Smooth muscle cell (in vitro differentiated cells): ENCODE measurements around the gene DCAKD. TPM values are rescaled to one million over a fixed set of nuclear protein-coding genes. Genes with fewer than 3 reads are reported as not detected.

Experiments used
- DNase-seq: peaks from one replicate; lab custom pipeline; 2025; ENCODE audit not compliant: unreplicated experiment; lab: John Stamatoyannopoulos, UW
- H2AFZ ChIP-seq: fragments of 200-600 bp; sonication (generic); 2 replicates; pipeline ENCODE4 v1.6.0; 2016; ENCODE audit warnings: antibody characterized with exemption, low read depth, mild to moderate bottlenecking
- H3F3A ChIP-seq: fragments of 200-600 bp; sonication (generic); 2 replicates; pipeline ENCODE4 v1.6.0; 2017; ENCODE audit warnings: antibody characterized with exemption, low read depth
- H3K27ac ChIP-seq: fragments of 200-600 bp; sonication (generic); 2 replicates; pipeline ENCODE4 v1.5.1; 2016; ENCODE audit warnings: low read depth, mild to moderate bottlenecking
- H3K27me3 ChIP-seq: fragments of 200-600 bp; sonication (generic); 2 replicates; pipeline ENCODE4 v1.6.1; 2016; ENCODE audit warnings: low read depth, mild to moderate bottlenecking
- H3K36me3 ChIP-seq: fragments of 200-600 bp; sonication (generic); 2 replicates; pipeline ENCODE4 v1.5.1; 2016; ENCODE audit warnings: low read depth
- H3K4me1 ChIP-seq: fragments of 200-600 bp; sonication (generic); 2 replicates; pipeline ENCODE4 v1.5.1; 2016; ENCODE audit warnings: low read depth
- H3K4me2 ChIP-seq: fragments of 200-600 bp; sonication (generic); 2 replicates; pipeline ENCODE4 v1.6.0; 2016; ENCODE audit warnings: mild to moderate bottlenecking
- H3K4me3 ChIP-seq: fragments of 200-600 bp; sonication (generic); 2 replicates; pipeline ENCODE4 v1.5.1; 2016; ENCODE audit warnings: mild to moderate bottlenecking
- H3K79me2 ChIP-seq: fragments of 200-600 bp; sonication (generic); 2 replicates; pipeline ENCODE4 v1.6.0; 2016; ENCODE audit warnings: low read depth, mild to moderate bottlenecking
- H3K9ac ChIP-seq: fragments of 200-600 bp; sonication (generic); 2 replicates; pipeline ENCODE4 v1.6.0; 2016; ENCODE audit warnings: low read depth
- H3K9me3 ChIP-seq: fragments of 200-600 bp; sonication (generic); replicated peaks from 2 replicates; pipeline ENCODE4 v1.5.1; 2016; ENCODE audit warnings: low read depth
- H4K20me1 ChIP-seq: fragments of 200-600 bp; sonication (generic); 2 replicates; pipeline ENCODE4 v1.6.0; 2016; ENCODE audit warnings: low read depth
- WGBS: methylation state at CpG from one replicate; pipeline ENCODE4 v1.1.7; 2016; ENCODE audit warnings: low lambda C conversion rate; 5-methylcytosine and 5-hydroxymethylcytosine counted together
- polyA plus RNA-seq: library from polyadenylated mRNA; unstranded; fragments of >200 nt; fragmentation: Nextera tagmentation; extraction: Ambion mirVana; gene quantifications from 2 replicates; pipeline ENCODE4 v1.2.1, GENCODE V29; 2016
- total RNA-seq: library from RNA; depleted of rRNA; stranded (reverse); fragments of >200 nt; gene quantifications from 2 replicates; pipeline ENCODE4 v1.2.3, GENCODE V29; 2014
- TF ChIP-seq, protein P1 (sequence below): fragments of 200-600 bp; sonication (generic); IDR thresholded peaks from 2 replicates; pipeline ENCODE4 v1.5.1; 2017; ENCODE audit warnings: borderline replicate concordance, mild to moderate bottlenecking, antibody characterized with exemption; ENCODE audit not compliant: insufficient read depth, poor library complexity, severe bottlenecking

Gene DCAKD
- total and polyA plus RNA-seq, 2 experiments from 2014 or later, result 25.7 to 42.3 TPM

DNA sequence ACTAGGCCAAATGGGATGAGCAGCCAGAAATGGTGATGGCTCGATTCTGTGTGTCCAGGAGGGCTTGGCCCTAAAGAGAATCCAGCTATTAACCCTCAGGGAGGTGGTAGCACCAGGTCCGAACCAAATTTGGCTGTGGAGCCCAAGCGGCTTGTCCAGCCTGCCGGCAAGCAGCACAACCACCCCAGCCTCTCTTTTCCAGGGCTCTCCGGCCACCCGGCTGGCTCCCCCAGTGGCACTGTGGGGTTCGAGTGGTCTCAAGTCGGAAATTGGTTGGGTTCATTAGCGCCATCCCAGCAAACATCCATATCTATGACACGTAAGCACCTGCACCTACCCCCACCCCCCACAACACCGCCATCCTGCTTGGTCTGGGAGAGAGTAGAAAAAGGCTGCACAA is 45.5 kb upstream of the DCAKD start:
- H3K4me3 ChIP-seq, result no peak overlapping the region
- H3F3A ChIP-seq, result peaks cover 14% of the 10 kb centered on the region
- DNase-seq, result no peak
- TF ChIP-seq, protein P1, sequence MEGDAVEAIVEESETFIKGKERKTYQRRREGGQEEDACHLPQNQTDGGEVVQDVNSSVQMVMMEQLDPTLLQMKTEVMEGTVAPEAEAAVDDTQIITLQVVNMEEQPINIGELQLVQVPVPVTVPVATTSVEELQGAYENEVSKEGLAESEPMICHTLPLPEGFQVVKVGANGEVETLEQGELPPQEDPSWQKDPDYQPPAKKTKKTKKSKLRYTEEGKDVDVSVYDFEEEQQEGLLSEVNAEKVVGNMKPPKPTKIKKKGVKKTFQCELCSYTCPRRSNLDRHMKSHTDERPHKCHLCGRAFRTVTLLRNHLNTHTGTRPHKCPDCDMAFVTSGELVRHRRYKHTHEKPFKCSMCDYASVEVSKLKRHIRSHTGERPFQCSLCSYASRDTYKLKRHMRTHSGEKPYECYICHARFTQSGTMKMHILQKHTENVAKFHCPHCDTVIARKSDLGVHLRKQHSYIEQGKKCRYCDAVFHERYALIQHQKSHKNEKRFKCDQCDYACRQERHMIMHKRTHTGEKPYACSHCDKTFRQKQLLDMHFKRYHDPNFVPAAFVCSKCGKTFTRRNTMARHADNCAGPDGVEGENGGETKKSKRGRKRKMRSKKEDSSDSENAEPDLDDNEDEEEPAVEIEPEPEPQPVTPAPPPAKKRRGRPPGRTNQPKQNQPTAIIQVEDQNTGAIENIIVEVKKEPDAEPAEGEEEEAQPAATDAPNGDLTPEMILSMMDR, result no peak
- no peaks in the 10 kb centered on the region for H3K79me2 ChIP-seq
- no peaks in the 10 kb centered on the region for H3K27me3 ChIP-seq
- peaks cover 3% of the 10 kb centered on the region for H3K36me3 ChIP-seq
- H4K20me1 ChIP-seq, result no peaks in the 10 kb centered on the region
- H3K4me2 ChIP-seq, result no peak overlapping the region
- WGBS, result 92% methylated on average over 11 of the region's 11 CpGs
- H3K4me1 ChIP-seq, result peaks cover 6% of the 10 kb centered on the region
- H3K9me3 ChIP-seq, result no peaks in the 10 kb centered on the region
- no peak overlapping the region for H3K27ac ChIP-seq
- no peak overlapping the region for H3K9ac ChIP-seq
- no peak overlapping the region for H2AFZ ChIP-seq

DNA sequence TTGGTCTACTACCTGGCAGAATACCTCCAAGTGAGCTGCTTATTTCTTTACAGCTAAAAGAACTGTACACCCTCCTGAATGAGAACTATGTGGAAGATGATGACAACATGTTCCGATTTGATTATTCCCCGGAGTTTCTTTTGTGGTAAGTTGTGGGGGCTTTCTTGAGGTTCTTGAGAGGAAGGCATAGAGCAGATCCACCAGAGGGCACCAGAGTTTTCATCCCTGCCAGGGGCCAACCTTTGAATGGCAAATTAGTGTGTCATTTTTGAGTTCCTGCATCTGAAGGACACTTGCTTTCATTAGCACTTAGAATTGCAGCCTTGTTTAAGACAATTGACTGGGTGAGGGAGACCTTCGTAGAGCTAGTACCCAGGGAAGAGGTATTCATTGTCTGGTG is 44.7 kb upstream of the DCAKD start:
- no peak overlapping the region for H3K9ac ChIP-seq
- no peak for DNase-seq
- TF ChIP-seq, protein P1, result peak; percentile 38
- no peak overlapping the region for H3K4me2 ChIP-seq
- no peak overlapping the region for H3K4me3 ChIP-seq
- 94% methylated on average over 3 of the region's 3 CpGs for WGBS
- H3K27ac ChIP-seq, result no peak overlapping the region
- no peaks in the 10 kb centered on the region for H3K27me3 ChIP-seq
- H3K36me3 ChIP-seq, result peaks cover 3% of the 10 kb centered on the region
- no peaks in the 10 kb centered on the region for H4K20me1 ChIP-seq
- peaks cover 22% of the 10 kb centered on the region for H3F3A ChIP-seq
- H3K9me3 ChIP-seq, result no peaks in the 10 kb centered on the region
- H3K4me1 ChIP-seq, result peaks cover 6% of the 10 kb centered on the region
- no peaks in the 10 kb centered on the region for H3K79me2 ChIP-seq
- H2AFZ ChIP-seq, result no peak overlapping the region

DNA sequence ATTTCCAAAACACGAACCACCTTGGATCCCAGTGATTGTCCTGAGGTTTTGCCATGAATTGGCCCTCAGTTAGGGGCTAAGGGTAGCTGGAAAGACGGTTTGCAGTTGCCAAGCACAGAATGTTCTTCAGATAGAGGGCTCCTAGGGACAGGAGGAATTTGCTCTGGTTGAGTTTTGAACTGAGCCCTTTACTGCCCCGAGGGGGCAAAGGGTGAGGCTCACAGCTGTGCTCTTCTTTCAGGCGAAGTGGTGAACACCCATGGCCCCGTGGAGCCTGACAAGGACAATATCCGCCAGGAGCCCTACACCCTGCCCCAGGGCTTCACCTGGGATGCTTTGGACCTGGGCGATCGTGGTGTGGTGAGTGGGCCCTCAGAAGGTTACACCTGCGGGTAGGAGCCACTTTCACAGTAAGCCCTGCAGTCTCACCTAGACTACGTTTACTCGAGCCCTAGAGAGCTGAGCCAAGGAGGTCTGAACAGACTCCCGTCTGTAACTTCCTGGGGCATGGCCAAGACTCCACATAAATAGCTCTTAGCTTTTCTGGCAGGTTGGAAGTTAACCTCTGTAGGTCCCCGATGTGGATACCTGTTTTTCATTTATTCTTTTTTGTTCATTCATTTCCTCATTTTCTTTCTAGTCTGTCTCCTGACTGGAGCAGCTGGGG is 42.1 kb upstream of the DCAKD start:
- Histone ChIP-seq H2AFZ (no peak overlapping the region), H3K9ac (peak overlapping the region; percentile 86), H3F3A (peaks cover 23% of the 10 kb centered on the region), H3K36me3 (no peaks in the 10 kb centered on the region), H3K4me1 (peaks cover 6% of the 10 kb centered on the region), H3K4me2 (peak overlapping the region; percentile 62), H3K4me3 (no peak overlapping the region), H3K27ac (peak overlapping the region; percentile 97), H4K20me1 (no peaks in the 10 kb centered on the region), H3K79me2 (no peaks in the 10 kb centered on the region), H3K27me3 (no peaks in the 10 kb centered on the region), H3K9me3 (no peaks in the 10 kb centered on the region)
- TF ChIP-seq, protein P1, result no peak
- DNase-seq, result no peak
- WGBS, result 71% methylated on average over 13 of the region's 13 CpGs

DNA sequence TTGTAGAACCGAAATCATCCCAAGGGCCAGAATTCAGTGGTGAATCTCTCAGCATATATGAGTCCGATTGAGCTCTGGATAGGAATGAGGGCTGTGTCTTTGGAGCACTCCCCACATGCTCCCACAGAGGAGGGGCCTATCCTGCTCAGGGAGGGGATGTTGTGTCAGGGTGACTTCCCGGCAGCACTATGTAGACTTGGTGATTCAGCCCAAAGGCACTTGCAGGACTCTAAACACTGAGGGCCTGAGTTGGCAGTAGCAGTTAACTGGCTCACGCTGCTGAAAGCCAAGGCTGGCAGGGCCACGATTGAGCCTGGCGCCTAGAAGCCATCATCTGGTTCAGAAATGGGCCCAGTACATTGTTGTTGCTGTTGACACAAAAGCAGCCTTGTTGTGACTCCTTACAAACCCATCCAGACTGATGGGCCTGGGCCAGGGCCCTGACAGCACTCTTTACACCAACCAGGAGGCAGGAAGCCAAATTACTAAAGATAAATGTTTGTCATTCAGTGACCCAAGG is 41.5 kb upstream of the DCAKD start:
- 9% methylated on average over 6 of the region's 6 CpGs for WGBS
- H3K9me3 ChIP-seq, result no peaks in the 10 kb centered on the region

More for the DNA sequence above, 41.5 kb upstream of the DCAKD start:
- TF ChIP-seq, protein P1, result no peak
- Histone ChIP-seq H3F3A (peaks cover 23% of the 10 kb centered on the region), H3K4me2 (peak overlapping the region; percentile 71), H3K36me3 (no peaks in the 10 kb centered on the region), H3K79me2 (no peaks in the 10 kb centered on the region), H2AFZ (no peak overlapping the region), H3K27me3 (no peaks in the 10 kb centered on the region), H4K20me1 (no peaks in the 10 kb centered on the region), H3K9ac (peak overlapping the region; percentile 86), H3K4me1 (peaks cover 6% of the 10 kb centered on the region), H3K27ac (peak overlapping the region; percentile 97), H3K4me3 (no peak overlapping the region)
- peak; percentile 49 for DNase-seq
